H1 (cell line): Measurements from ENCODE around the gene FRMD3. TPM values are rescaled to one million over a fixed set of nuclear protein-coding genes. Genes with fewer than 3 reads are reported as not detected.

ENCODE experiments used
- CTCF ChIA-PET: fragments of 300-600 bp; sonication (Branson Sonifier 250); formaldehyde crosslinking; loops from one replicate; lab custom pipeline; 2021; ENCODE audit not compliant: partially characterized antibody; lab: Charles Lee
- POLR2A ChIA-PET: fragments of 300-600 bp; sonication (Branson Sonifier 250); formaldehyde crosslinking; loops from one replicate; lab custom pipeline; 2021; ENCODE audit warnings: inconsistent platforms; ENCODE audit not compliant: partially characterized antibody; lab: Charles Lee
- DNase-seq, 2 experiments: peaks; one replicate each; pipeline versions ENCODE4 v3.0.0 to v3.0.0-alpha.2; 2010 to 2022; ENCODE audit warnings: low spot score in 2 of 2, low read depth in 1 of 2, mixed read lengths in 1 of 2
- FAIRE-seq: peaks from 2 replicates; lab custom pipeline; 2011; peaks lifted over from hg19 to GRCh38; lab: Jason Lieb, UNC
- H2AFZ ChIP-seq: 2 replicates; pipeline ENCODE4 v1.8.1; 2012; ENCODE audit warnings: low read length, inconsistent platforms
- H2AK5ac ChIP-seq: 2 replicates; pipeline ENCODE4 v1.6.1; 2013; ENCODE audit warnings: low read depth, low read length
- H2BK120ac ChIP-seq: replicated peaks from 2 replicates; pipeline ENCODE3; 2013; ENCODE audit warnings: low read depth, low read length, inconsistent platforms
- H2BK12ac ChIP-seq: 2 replicates; pipeline ENCODE4 v1.6.1; 2013; ENCODE audit warnings: low read depth, low read length
- H2BK15ac ChIP-seq: 2 replicates; pipeline ENCODE4 v1.6.1; 2013; ENCODE audit warnings: low read length
- H2BK20ac ChIP-seq: 2 replicates; pipeline ENCODE4 v1.6.1; 2013; ENCODE audit warnings: low read length
- H2BK5ac ChIP-seq: 2 replicates; pipeline ENCODE4 v1.6.1; 2013; ENCODE audit warnings: low read depth, low read length
- H3K14ac ChIP-seq: 2 replicates; pipeline ENCODE4 v1.6.1; 2013; ENCODE audit warnings: inconsistent platforms; ENCODE audit not compliant: insufficient read length
- H3K18ac ChIP-seq: 2 replicates; pipeline ENCODE4 v1.6.1; 2013; ENCODE audit warnings: low read length; ENCODE audit errors: extremely low read depth
- H3K23ac ChIP-seq: 2 replicates; pipeline ENCODE4 v1.6.1; 2013; ENCODE audit warnings: inconsistent platforms; ENCODE audit not compliant: insufficient read length
- H3K23me2 ChIP-seq: 2 replicates; pipeline ENCODE4 v1.6.1; 2013; ENCODE audit warnings: low read depth, low read length
- H3K27ac ChIP-seq: 2 replicates; pipeline ENCODE4 v1.6.1; 2011; ENCODE audit warnings: low read depth, low read length, inconsistent platforms
- H3K27me3 ChIP-seq, 4 experiments: replicated peaks in 1 of 4; 1 replicate in 1 of 4; 2 replicates in 3 of 4; pipeline versions ENCODE4 v1.6.1 to v1.8.1; 2011 to 2013; ENCODE audit warnings: low read length in 3 of 4, mild to moderate bottlenecking in 3 of 4, inconsistent platforms in 2 of 4, mixed read lengths in 2 of 4, moderate library complexity in 1 of 4; ENCODE audit not compliant: control insufficient read depth in 3 of 4, insufficient read depth in 3 of 4; ENCODE audit errors: extremely low read depth in 1 of 4
- H3K36me3 ChIP-seq, 4 experiments: 2 replicates each; pipeline versions ENCODE4 v1.6.1 to v1.8.1; 2011 to 2013; ENCODE audit warnings: mild to moderate bottlenecking in 4 of 4, low read length in 3 of 4, moderate library complexity in 2 of 4, control low read depth in 1 of 4, inconsistent platforms in 1 of 4; ENCODE audit not compliant: insufficient read depth in 4 of 4, control insufficient read depth in 2 of 4
- H3K4ac ChIP-seq: replicated peaks from 2 replicates; pipeline ENCODE3; 2013; ENCODE audit warnings: low read length, low read depth, mixed read lengths, inconsistent platforms; ENCODE audit not compliant: insufficient read length
- H3K4me1 ChIP-seq, 4 experiments: replicated peaks in 1 of 4; 1 replicate in 1 of 4; 2 replicates in 3 of 4; pipeline versions ENCODE4 v1.6.1 to v1.8.1; 2011 to 2013; ENCODE audit warnings: low read length in 3 of 4, inconsistent platforms in 2 of 4, mixed read lengths in 1 of 4; ENCODE audit not compliant: insufficient read depth in 4 of 4, control insufficient read depth in 3 of 4
- H3K4me2 ChIP-seq, 2 experiments: 2 replicates each; pipeline versions ENCODE4 v1.6.1 to v1.8.1; 2011 to 2013; ENCODE audit warnings: low read depth in 2 of 2, low read length in 2 of 2, control low read depth in 1 of 2, inconsistent platforms in 1 of 2, mild to moderate bottlenecking in 1 of 2; ENCODE audit not compliant: insufficient read depth in 1 of 2
- H3K4me3 ChIP-seq, 4 experiments: fragments of 200-600, 300-600 bp in 1 of 4; sonication (generic), shearing (Covaris generic), sonication (Bioruptor Twin) in 1 of 4; 2 replicates each; pipeline versions ENCODE4 v1.5.1 to v1.8.1; 2011 to 2016; ENCODE audit warnings: low read length in 4 of 4, low read depth in 3 of 4, control low read depth in 2 of 4, inconsistent platforms in 2 of 4, mild to moderate bottlenecking in 2 of 4, mixed read lengths in 1 of 4, moderate library complexity in 1 of 4; ENCODE audit not compliant: insufficient read depth in 2 of 4; ENCODE audit errors: extremely low read depth in 1 of 4
- H3K56ac ChIP-seq: replicated peaks from 2 replicates; pipeline ENCODE3; 2013; ENCODE audit warnings: low read depth, mild to moderate bottlenecking, mixed read lengths, low read length, inconsistent platforms; ENCODE audit not compliant: insufficient read length
- H3K79me1 ChIP-seq: 2 replicates; pipeline ENCODE4 v1.6.1; 2013; ENCODE audit warnings: low read depth, low read length, control low read depth
- H3K79me2 ChIP-seq, 2 experiments: 2 replicates each; pipeline versions ENCODE4 v1.6.1 to v1.8.1; 2012 to 2013; ENCODE audit warnings: low read length in 2 of 2, mild to moderate bottlenecking in 2 of 2, inconsistent platforms in 1 of 2; ENCODE audit not compliant: insufficient read depth in 2 of 2, control insufficient read depth in 1 of 2
- H3K9ac ChIP-seq, 4 experiments: replicated peaks in 1 of 4; 1 replicate in 1 of 4; 2 replicates in 3 of 4; pipeline versions ENCODE4 v1.6.1 to v1.8.1; 2011 to 2013; ENCODE audit warnings: low read depth in 3 of 4, low read length in 3 of 4, control low read depth in 2 of 4, mild to moderate bottlenecking in 2 of 4, moderate library complexity in 2 of 4, inconsistent platforms in 1 of 4; ENCODE audit errors: extremely low read depth in 1 of 4
- H3K9me3 ChIP-seq, 2 experiments: 2 replicates each; pipeline versions ENCODE4 v1.6.1 to v1.8.1; 2012 to 2013; ENCODE audit warnings: mild to moderate bottlenecking in 2 of 2, moderate library complexity in 2 of 2, control low read depth in 1 of 2, inconsistent platforms in 1 of 2, low read depth in 1 of 2, low read length in 1 of 2, mixed read lengths in 1 of 2; ENCODE audit not compliant: insufficient read depth in 2 of 2
- H4K20me1 ChIP-seq, 2 experiments: replicated peaks in 1 of 2; 2 replicates each; pipeline versions ENCODE3 to v1.8.1; 2011 to 2013; ENCODE audit warnings: inconsistent platforms in 2 of 2, low read length in 2 of 2, mild to moderate bottlenecking in 1 of 2; ENCODE audit not compliant: insufficient read depth in 2 of 2, control insufficient read depth in 1 of 2
- H4K5ac ChIP-seq: 2 replicates; pipeline ENCODE4 v1.6.1; 2013; ENCODE audit warnings: low read length, low read depth, mixed read lengths, inconsistent platforms; ENCODE audit not compliant: insufficient read length
- H4K8ac ChIP-seq: 2 replicates; pipeline ENCODE4 v1.8.0; 2013; ENCODE audit warnings: mild to moderate bottlenecking, moderate library complexity, low read length, inconsistent platforms; ENCODE audit not compliant: insufficient read depth; ENCODE audit errors: extremely low read depth
- H4K91ac ChIP-seq: replicated peaks from 2 replicates; pipeline ENCODE3; 2013; ENCODE audit warnings: low read length, mixed read lengths, inconsistent platforms; ENCODE audit not compliant: insufficient read length
- BCL11A ChIP-seq, 2 experiments: IDR thresholded peaks; one replicate each; pipeline ENCODE4 v1.6.1; 2011; ENCODE audit warnings: low read depth in 2 of 2, low read length in 2 of 2, mild to moderate bottlenecking in 2 of 2
- CHD1 ChIP-seq: IDR thresholded peaks from 2 replicates; pipeline ENCODE4 v1.6.1; 2012; ENCODE audit warnings: low read depth, low read length, improper control_type of control experiment
- E2F6 ChIP-seq: IDR thresholded peaks from 2 replicates; pipeline ENCODE4 v1.6.1; 2012; ENCODE audit warnings: inconsistent platforms
- NRF1 ChIP-seq: IDR thresholded peaks from 2 replicates; pipeline ENCODE4 v1.6.1; 2011; ENCODE audit warnings: mild to moderate bottlenecking, low read depth, low read length, improper control_type of control experiment
- SIRT6 ChIP-seq: IDR thresholded peaks from one replicate; pipeline ENCODE4 v1.7.1; 2012; ENCODE audit warnings: low read length, inconsistent platforms
- SP2 ChIP-seq: IDR thresholded peaks from 2 replicates; pipeline ENCODE4 v1.6.1; 2012; ENCODE audit warnings: mild to moderate bottlenecking, low read length, inconsistent platforms
- TAF1 ChIP-seq: IDR thresholded peaks from 2 replicates; pipeline ENCODE4 v1.6.1; 2011; ENCODE audit warnings: mild to moderate bottlenecking, low read depth, low read length
- TBP ChIP-seq: IDR thresholded peaks from 2 replicates; pipeline ENCODE4 v1.6.1; 2011; ENCODE audit warnings: low read depth, low read length, improper control_type of control experiment
- WGBS, 2 experiments: shearing (Covaris generic) in 1 of 2; methylation state at CpG; one replicate each; pipeline versions ENCODE4 v1.1.6 to v1.1.7; 2013 to 2015; ENCODE audit warnings: low lambda C conversion rate in 2 of 2, mixed read lengths in 2 of 2, inconsistent platforms in 1 of 2, low coverage in 1 of 2, missing lambda C conversion rate in 1 of 2; ENCODE audit not compliant: insufficient replicate concordance in 2 of 2, insufficient coverage in 1 of 2, insufficient read length in 1 of 2; ENCODE audit errors: extremely low coverage in 1 of 2, missing lambda C conversion rate in 1 of 2; 5-methylcytosine and 5-hydroxymethylcytosine counted together
- polyA plus RNA-seq, 7 experiments: library from polyadenylated mRNA; depleted of rRNA in 3 of 7; stranded (reverse) in 5 of 7; unstranded in 2 of 7; fragments of >200 nt in 5 of 7; fragments of 200-250 nt in 2 of 7; gene quantifications; 1 replicate in 5 of 7; 2 replicates in 1 of 7; 4 replicates in 1 of 7; pipeline versions ENCODE4 v1.2.1 to v1.2.3, GENCODE V29; 2011 to 2013; ENCODE audit warnings: missing spikeins in 2 of 7, mixed read lengths in 2 of 7
- total RNA-seq: library from RNA; stranded (reverse); fragmentation: NEBNext Ultra II Directional; extraction: Animal tissue kit (Norgen Biotek cat#: 25700); gene quantifications from 2 replicates; pipeline ENCODE4 v1.2.1, GENCODE V29; 2021

FRMD3 gene
- total and polyA plus RNA-seq, 2 of the 8 experiments (the other 6 are each of a cell fraction or from before 2014, with no cell fraction given), result 0.15 to 1.4 TPM

- no peaks in the 10 kb centered on the region for H3K23me2 ChIP-seq
- ChIA-PET POLR2A (no interaction called here), CTCF (interaction anchor here (1.1 to 1.7 kb wide), 4 partner anchors 25 to 187 kb away, joined by 3 to 6 read pairs (median 4); no protein-coding TSS in a partner anchor)
- no peak overlapping the region for H3K4ac ChIP-seq
- H2AK5ac ChIP-seq, result no peak overlapping the region
- no peak overlapping the region for H4K91ac ChIP-seq
- no peaks in the 10 kb centered on the region for H3K9me3 ChIP-seq
- no peak overlapping the region for H3K18ac ChIP-seq
- no peak overlapping the region for H3K27ac ChIP-seq
- no peaks in the 10 kb centered on the region for H3K27me3 ChIP-seq
- H3K79me1 ChIP-seq, result no peaks in the 10 kb centered on the region
- H2BK120ac ChIP-seq, result no peak overlapping the region
- no peak overlapping the region for H3K4me2 ChIP-seq
- no peaks in the 10 kb centered on the region for H4K20me1 ChIP-seq
- H3K79me2 ChIP-seq, result no peaks in the 10 kb centered on the region
- H3K56ac ChIP-seq, result no peak overlapping the region
- H3K36me3 ChIP-seq, result no peaks in the 10 kb centered on the region
- no peak overlapping the region for H2BK15ac ChIP-seq
- H2BK20ac ChIP-seq, result no peak overlapping the region
- no peak for TF ChIP-seq SP2
- TF ChIP-seq CHD1, result no peak
- no peak for TF ChIP-seq BCL11A (IDR thresholded peaks at IDR 0.05; ENCODE audit: low read depth in 2 of 2, low read length in 2 of 2)
- no peak for TF ChIP-seq TBP
- no peak for TF ChIP-seq E2F6
- TF ChIP-seq TAF1, result no peak
- TF ChIP-seq SIRT6, result no peak
- no peak for TF ChIP-seq NRF1
- H4K8ac ChIP-seq, result no peak overlapping the region
- FAIRE-seq (no peak), DNase-seq (no peak)
- no peaks in the 10 kb centered on the region for H3K4me1 ChIP-seq
- H3K4me3 ChIP-seq, result no peak overlapping the region
- no peak overlapping the region for H2BK5ac ChIP-seq
- no peak overlapping the region for H3K14ac ChIP-seq
- H2BK12ac ChIP-seq, result no peak overlapping the region
- H2AFZ ChIP-seq, result no peak overlapping the region
- H3K9ac ChIP-seq, result no peak overlapping the region
- no peak overlapping the region for H3K23ac ChIP-seq
- H4K5ac ChIP-seq, result no peak overlapping the region
- 92% methylated on average over 6 of the region's 6 CpGs; no CpG with 5 or more reads in 1 of the 2 experiments for WGBS, 2 experiments
Observed at GRCh38 chr9:83396342-83396741, 141.9 kb downstream of the FRMD3 start.
